ENCODE results near the gene KLHL22. TPM values are rescaled to one million over a fixed set of nuclear protein-coding genes. Genes with fewer than 3 reads are reported as not detected.

Gene KLHL22
- total RNA-seq, 4 donors from 2014 or later: 12.3 to 29.7 (median 18.3) TPM

DNA sequence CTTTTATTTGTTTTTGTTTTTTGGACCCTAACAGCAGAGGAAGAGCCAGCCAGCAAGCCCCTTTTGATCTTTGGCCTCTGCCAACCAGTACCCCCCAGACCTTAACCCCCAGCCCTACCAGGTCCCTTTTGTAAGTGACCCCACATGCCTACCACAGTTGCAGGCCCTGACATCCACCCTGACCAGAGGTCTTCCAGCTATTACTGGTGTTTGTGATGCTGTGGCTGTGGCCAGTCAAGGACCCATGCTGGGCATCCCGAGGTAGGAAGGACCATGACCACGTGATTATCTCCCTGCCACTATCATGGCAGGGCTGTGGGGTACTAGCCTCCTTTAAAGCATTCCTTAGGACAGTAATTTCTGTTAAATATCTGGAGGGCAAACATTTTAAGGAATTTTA lies 20.8 kb upstream of the KLHL22 start:
- Histone ChIP-seq H3K4me3 (no peak overlapping the region), H3K4me1 (peaks cover 46% of the 10 kb centered on the region), H3K27ac (no peak overlapping the region), H3K27me3 (no peaks in the 10 kb centered on the region), H3K9me3 (no peaks in the 10 kb centered on the region), H3K36me3 (peaks cover 23% of the 10 kb centered on the region)
- 89% methylated on average over 2 of the region's 2 CpGs for WGBS
- DNase-seq (ENCODE audit: low spot score in 2 of 2): no peak
- TF ChIP-seq POLR2AphosphoS5 (IDR thresholded peaks at IDR 0.05): no peak
- no peak for TF ChIP-seq CTCF (IDR thresholded peaks at IDR 0.05)
- TF ChIP-seq EP300 (IDR thresholded peaks at IDR 0.05): no peak
- TF ChIP-seq POLR2A (IDR thresholded peaks at IDR 0.05): no peak

DNA sequence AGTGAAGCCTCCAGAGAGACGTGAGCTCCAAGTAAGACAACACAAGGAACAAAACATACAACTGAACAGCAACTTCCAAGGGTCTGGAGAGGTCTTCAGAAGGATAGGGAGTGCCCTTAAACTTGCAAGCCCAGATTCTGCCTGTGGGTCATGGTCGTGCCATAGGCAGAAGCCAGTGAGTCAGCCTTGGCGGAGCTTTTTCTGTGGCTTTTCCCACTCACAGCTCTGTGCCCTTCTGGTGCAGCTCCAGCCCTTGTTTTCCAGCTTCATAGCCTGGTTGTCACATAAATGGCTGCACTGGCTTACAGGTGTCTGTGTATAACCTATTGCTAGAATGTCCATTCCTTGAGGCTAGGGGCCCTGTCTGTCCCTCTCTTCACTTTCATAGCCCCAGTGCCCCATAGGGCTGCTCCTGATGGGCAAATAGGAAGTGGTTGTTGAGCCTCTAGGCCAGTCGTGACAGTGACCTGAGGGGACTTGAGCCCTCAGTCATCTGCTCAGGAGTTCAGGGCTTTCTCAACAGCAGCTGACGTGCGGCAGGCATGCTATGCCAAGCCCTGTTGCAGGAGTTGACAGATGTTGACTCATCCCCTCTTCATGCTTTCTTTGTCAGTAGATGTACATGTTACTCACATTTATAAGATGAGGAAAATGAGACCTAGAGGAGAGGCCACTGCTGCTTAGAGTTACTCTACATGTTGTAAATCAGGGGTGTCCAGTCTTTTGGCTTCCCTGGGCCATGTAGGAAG lies 19.2 kb upstream of the KLHL22 start:
- Histone ChIP-seq H3K9me3 (no peaks in the 10 kb centered on the region), H3K27me3 (no peaks in the 10 kb centered on the region), H3K4me3 (no peak overlapping the region), H3K27ac (peak overlapping the region; percentile 44), H3K36me3 (peaks cover 10% of the 10 kb centered on the region), H3K4me1 (peaks cover 61% of the 10 kb centered on the region)
- DNase-seq (ENCODE audit: low spot score in 2 of 2): no peak
- 45% methylated on average over 5 of the region's 6 CpGs for WGBS
- TF ChIP-seq EP300 (IDR thresholded peaks at IDR 0.05) (no peak), POLR2AphosphoS5 (IDR thresholded peaks at IDR 0.05) (no peak), CTCF (IDR thresholded peaks at IDR 0.05) (no peak), POLR2A (IDR thresholded peaks at IDR 0.05) (no peak)

DNA sequence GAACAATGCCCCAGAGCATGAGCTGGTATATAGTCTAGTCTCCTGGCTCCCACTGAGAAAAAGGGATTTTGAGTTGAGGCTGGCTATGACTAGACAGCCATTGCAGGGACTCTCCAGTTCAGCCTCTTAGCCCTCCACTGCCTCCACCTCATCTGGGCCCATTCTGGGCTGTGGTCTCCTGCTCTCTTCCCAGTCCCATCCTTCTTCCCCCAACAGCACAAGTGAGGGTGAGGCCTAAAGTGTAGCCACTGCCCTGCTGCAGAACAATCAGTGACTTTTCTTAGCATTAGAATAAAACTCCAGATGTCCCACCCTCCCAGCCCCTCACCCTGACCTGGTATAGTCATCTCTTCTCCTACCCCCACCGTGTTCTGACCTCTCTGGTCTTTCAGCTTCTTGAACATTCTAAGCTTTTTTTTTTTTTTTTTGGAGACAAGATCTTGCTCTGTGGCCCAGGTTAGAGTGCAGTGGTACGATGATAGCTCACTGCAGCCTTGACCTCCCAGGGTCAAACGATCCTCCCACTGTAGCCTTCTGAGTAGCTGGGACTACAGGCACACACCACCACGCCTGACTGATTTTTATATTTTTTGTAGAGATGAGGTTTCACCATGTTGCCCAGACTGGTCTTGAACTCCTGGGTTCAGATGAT lies 16.1 kb upstream of the KLHL22 start:
- H3K4me1 ChIP-seq: peaks cover 68% of the 10 kb centered on the region
- 73% methylated on average over 4 of the region's 4 CpGs for WGBS

GRCh38 chr22:20510811-20511577 lies 15.4 kb upstream of the KLHL22 start:
- H3K27ac ChIP-seq: no peak overlapping the region
- no peak overlapping the region for H3K4me3 ChIP-seq
- no peaks in the 10 kb centered on the region for H3K9me3 ChIP-seq
- TF ChIP-seq POLR2A (IDR thresholded peaks at IDR 0.05) (no peak), EP300 (IDR thresholded peaks at IDR 0.05) (no peak), POLR2AphosphoS5 (IDR thresholded peaks at IDR 0.05) (no peak), CTCF (IDR thresholded peaks at IDR 0.05) (no peak)
- 69% methylated on average over 10 of the region's 10 CpGs for WGBS
- no peaks in the 10 kb centered on the region for H3K27me3 ChIP-seq
- peaks cover 68% of the 10 kb centered on the region for H3K4me1 ChIP-seq
- DNase-seq (ENCODE audit: low spot score in 2 of 2): no peak
- H3K36me3 ChIP-seq: peaks cover 2% of the 10 kb centered on the region

More for the DNA sequence above, 16.1 kb upstream of the KLHL22 start:
- DNase-seq (ENCODE audit: low spot score in 2 of 2): no peak
- no peaks in the 10 kb centered on the region for H3K9me3 ChIP-seq
- H3K4me3 ChIP-seq: no peak overlapping the region
- H3K36me3 ChIP-seq: peaks cover 2% of the 10 kb centered on the region
- TF ChIP-seq CTCF (IDR thresholded peaks at IDR 0.05) (no peak), EP300 (IDR thresholded peaks at IDR 0.05) (no peak), POLR2A (IDR thresholded peaks at IDR 0.05) (no peak), POLR2AphosphoS5 (IDR thresholded peaks at IDR 0.05) (no peak)
- H3K27me3 ChIP-seq: no peaks in the 10 kb centered on the region
- no peak overlapping the region for H3K27ac ChIP-seq
